H9 (cell line): ENCODE results near the gene PPP1R9A. TPM values are rescaled to one million over a fixed set of nuclear protein-coding genes. Genes with fewer than 3 reads are reported as not detected.

Experiments
- DNase-seq: peaks from one replicate; pipeline ENCODE4 v3.0.0-alpha.2; 2017
- H2AFZ ChIP-seq: one replicate; pipeline ENCODE4 v1.6.1; 2013; ENCODE audit warnings: mild to moderate bottlenecking, low read length, control low read depth, moderate library complexity
- H2AK5ac ChIP-seq: 2 replicates; pipeline ENCODE4 v1.6.1; 2013; ENCODE audit warnings: low read length, control low read depth, mixed read lengths; ENCODE audit not compliant: insufficient read length
- H2BK120ac ChIP-seq: one replicate; pipeline ENCODE4 v1.6.1; 2013; ENCODE audit warnings: low read depth, mild to moderate bottlenecking, low read length, control low read depth, inconsistent platforms; ENCODE audit not compliant: poor library complexity, severe bottlenecking
- H2BK12ac ChIP-seq: 2 replicates; pipeline ENCODE4 v1.6.1; 2013; ENCODE audit warnings: low read length, control low read depth, mixed read lengths, low read depth; ENCODE audit not compliant: insufficient read length
- H2BK15ac ChIP-seq: 2 replicates; pipeline ENCODE4 v1.6.1; 2013; ENCODE audit warnings: low read depth, low read length, control low read depth
- H2BK20ac ChIP-seq: one replicate; pipeline ENCODE4 v1.6.1; 2013; ENCODE audit warnings: low read depth, mild to moderate bottlenecking, low read length, control low read depth, inconsistent platforms; ENCODE audit not compliant: poor library complexity, severe bottlenecking
- H2BK5ac ChIP-seq: 2 replicates; pipeline ENCODE4 v1.6.1; 2013; ENCODE audit warnings: low read length, control low read depth, mixed read lengths; ENCODE audit not compliant: insufficient read length
- H3K14ac ChIP-seq: 2 replicates; pipeline ENCODE4 v1.6.1; 2013; ENCODE audit warnings: low read length, control low read depth; ENCODE audit not compliant: insufficient read depth
- H3K18ac ChIP-seq: 2 replicates; pipeline ENCODE4 v1.6.1; 2013; ENCODE audit warnings: low read depth, mild to moderate bottlenecking, mixed read lengths, low read length, control low read depth; ENCODE audit not compliant: insufficient read length
- H3K23ac ChIP-seq: 2 replicates; pipeline ENCODE4 v1.6.1; 2013; ENCODE audit warnings: low read length, control low read depth, mixed read lengths, low read depth; ENCODE audit not compliant: insufficient read length
- H3K23me2 ChIP-seq: 2 replicates; pipeline ENCODE4 v1.6.1; 2013; ENCODE audit warnings: low read depth, mild to moderate bottlenecking, mixed read lengths, low read length, control low read depth; ENCODE audit not compliant: insufficient read length, poor library complexity, severe bottlenecking
- H3K27ac ChIP-seq: 2 replicates; pipeline ENCODE4 v1.5.1; 2013; ENCODE audit warnings: low read length, control low read depth, mixed read lengths, low read depth; ENCODE audit not compliant: insufficient read length
- H3K27me3 ChIP-seq: 2 replicates; pipeline ENCODE4 v1.6.1; 2013; ENCODE audit warnings: low read length, control low read depth, inconsistent platforms; ENCODE audit not compliant: insufficient read depth
- H3K4ac ChIP-seq: 2 replicates; pipeline ENCODE4 v1.6.1; 2013; ENCODE audit warnings: low read depth, mild to moderate bottlenecking, control low read depth, inconsistent platforms, low read length, moderate library complexity
- H3K4me1 ChIP-seq: 2 replicates; pipeline ENCODE4 v1.6.1; 2013; ENCODE audit warnings: low read length, control low read depth, inconsistent platforms; ENCODE audit not compliant: insufficient read depth
- H3K4me2 ChIP-seq: 2 replicates; pipeline ENCODE4 v1.6.1; 2013; ENCODE audit warnings: low read length, control low read depth, mixed read lengths; ENCODE audit not compliant: insufficient read length, insufficient read depth
- H3K56ac ChIP-seq: 2 replicates; pipeline ENCODE4 v1.6.1; 2013; ENCODE audit warnings: low read depth, mild to moderate bottlenecking, mixed read lengths, low read length, control low read depth; ENCODE audit not compliant: insufficient read length
- H3K79me1 ChIP-seq: 2 replicates; pipeline ENCODE4 v1.6.1; 2013; ENCODE audit warnings: low read depth, mild to moderate bottlenecking, moderate library complexity, low read length, control low read depth, inconsistent platforms; ENCODE audit not compliant: insufficient read depth, poor library complexity, severe bottlenecking
- H3K79me2 ChIP-seq: 2 replicates; pipeline ENCODE4 v1.6.1; 2013; ENCODE audit warnings: low read length, control low read depth, inconsistent platforms; ENCODE audit not compliant: insufficient read depth
- H3K9ac ChIP-seq: 2 replicates; pipeline ENCODE4 v1.6.1; 2013; ENCODE audit warnings: low read length, control low read depth, mixed read lengths; ENCODE audit not compliant: insufficient read length; ENCODE audit errors: extremely low read depth
- H3K9me3 ChIP-seq: one replicate; pipeline ENCODE4 v1.6.1; 2013; ENCODE audit warnings: low read depth, low read length, inconsistent platforms; ENCODE audit not compliant: control insufficient read depth
- H3T11ph ChIP-seq: one replicate; pipeline ENCODE4 v1.6.1; 2013; ENCODE audit warnings: mild to moderate bottlenecking, low read length, control low read depth, inconsistent platforms
- H4K20me1 ChIP-seq: one replicate; pipeline ENCODE4 v1.6.1; 2013; ENCODE audit not compliant: control insufficient read depth, insufficient read length, insufficient read depth
- H4K5ac ChIP-seq: 2 replicates; pipeline ENCODE4 v1.6.1; 2013; ENCODE audit warnings: low read depth, mild to moderate bottlenecking, mixed read lengths, low read length, control low read depth; ENCODE audit not compliant: insufficient read length
- H4K8ac ChIP-seq: replicated peaks from 2 replicates; pipeline ENCODE4 v1.6.1; 2013; ENCODE audit warnings: low read length, control low read depth, mixed read lengths, low read depth; ENCODE audit not compliant: insufficient read length
- H4K91ac ChIP-seq: 2 replicates; pipeline ENCODE4 v1.6.1; 2013; ENCODE audit warnings: low read depth, mild to moderate bottlenecking, moderate library complexity, mixed read lengths, low read length, control low read depth; ENCODE audit not compliant: insufficient read length
- H3K27ac Mint-ChIP-seq, 3 experiments: 2 replicates in 2 of 3; 3 replicates in 1 of 3; pipeline ENCODE4 v1.8.0; 2020 to 2021; ENCODE audit warnings: mixed read lengths in 3 of 3, mild to moderate bottlenecking in 1 of 3, moderate library complexity in 1 of 3
- H3K27me3 Mint-ChIP-seq: 2 replicates; pipeline ENCODE4 v1.8.0; 2021; ENCODE audit warnings: low read depth, mild to moderate bottlenecking, moderate library complexity, mixed read lengths
- H3K36me3 Mint-ChIP-seq, 3 experiments: 2 replicates in 2 of 3; 3 replicates in 1 of 3; pipeline ENCODE4 v1.8.0; 2020 to 2021; ENCODE audit warnings: low read depth in 3 of 3, mixed read lengths in 3 of 3; ENCODE audit not compliant: insufficient read depth in 1 of 3
- H3K4me1 Mint-ChIP-seq, 2 experiments: 2 replicates each; pipeline ENCODE4 v1.8.0; 2020; ENCODE audit warnings: mixed read lengths in 2 of 2
- H3K4me3 Mint-ChIP-seq, 2 experiments: 2 replicates in 1 of 2; 3 replicates in 1 of 2; pipeline ENCODE4 v1.8.0; 2020 to 2021; ENCODE audit warnings: mild to moderate bottlenecking in 2 of 2, mixed read lengths in 2 of 2, moderate library complexity in 1 of 2
- H3K9me3 Mint-ChIP-seq, 2 experiments: 2 replicates in 1 of 2; 3 replicates in 1 of 2; pipeline ENCODE4 v1.8.0; 2020; ENCODE audit warnings: mild to moderate bottlenecking in 2 of 2, mixed read lengths in 2 of 2, moderate library complexity in 1 of 2
- CTCF ChIP-seq: fragments of 200-600 bp; sonication (generic); conservative IDR thresholded peaks from 3 replicates; pipeline ENCODE4 v1.8.0; 2021; ENCODE audit warnings: antibody characterized with exemption, mild to moderate bottlenecking
- total RNA-seq: library from RNA; stranded (reverse); gene quantifications from 2 replicates; pipeline ENCODE4 v1.2.1, GENCODE V29; 2021

Gene PPP1R9A
- total RNA-seq, 1 experiment from 2014 or later, result 17.0 TPM

DNA sequence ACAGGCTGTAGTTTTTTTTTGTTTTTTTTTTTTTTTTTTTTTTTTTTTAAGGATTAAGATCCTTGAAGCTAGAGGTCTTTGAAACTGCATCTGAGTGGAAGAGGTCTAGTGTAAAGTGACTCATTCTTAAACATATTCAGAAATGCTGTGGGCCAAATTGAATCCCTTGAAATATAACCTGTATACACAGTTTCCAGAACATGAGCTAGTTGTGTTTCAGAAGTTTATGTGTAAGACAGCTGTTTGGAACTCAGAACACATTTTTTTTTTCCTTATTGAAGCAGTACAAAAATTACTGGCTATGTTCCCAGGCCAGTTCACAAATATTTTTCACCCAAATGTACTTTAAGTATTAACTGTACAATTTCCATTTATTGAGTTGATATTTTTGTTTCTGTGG is 67.9 kb downstream of the PPP1R9A start:
- Histone ChIP-seq H3K79me1 (no peaks in the 10 kb centered on the region), H2BK120ac (no peak overlapping the region), H2BK5ac (no peak overlapping the region), H2BK20ac (no peak overlapping the region), H3K9ac (no peak overlapping the region), H4K91ac (no peak overlapping the region), H3K23ac (no peak overlapping the region), H4K5ac (no peak overlapping the region), H2BK15ac (no peak overlapping the region), H3K23me2 (no peaks in the 10 kb centered on the region), H3K4me1 (no peaks in the 10 kb centered on the region; the same call in 1 of the 2 replicates), H3K27ac (no peak overlapping the region), H4K8ac (no peak overlapping the region), H3K79me2 (no peaks in the 10 kb centered on the region; the same call in 1 of the 2 replicates), H3K18ac (no peak overlapping the region), H3K14ac (no peak overlapping the region), H2AFZ (no peak overlapping the region), H3K9me3 (no peaks in the 10 kb centered on the region), H4K20me1 (no peaks in the 10 kb centered on the region), H3T11ph (no peak overlapping the region), H3K27me3 (no peaks in the 10 kb centered on the region), H2BK12ac (no peak overlapping the region), H3K4me2 (no peak overlapping the region), H3K56ac (no peak overlapping the region), H2AK5ac (no peak overlapping the region), H3K4ac (no peak overlapping the region)
- H3K27me3 Mint-ChIP-seq, result no peaks in the 10 kb centered on the region
- no peak overlapping the region for H3K4me3 Mint-ChIP-seq
- no peak for TF ChIP-seq CTCF
- peaks cover 12 to 13% of the 10 kb centered on the region in 2 experiments for H3K4me1 Mint-ChIP-seq
- no peak for DNase-seq
- H3K9me3 Mint-ChIP-seq, result no peaks in the 10 kb centered on the region
- no peak overlapping the region for H3K27ac Mint-ChIP-seq
- no peaks in the 10 kb centered on the region for H3K36me3 Mint-ChIP-seq
